Dedifferentiated amniotic fluid mesenchymal stem cell (primary cell): Measurements from ENCODE around the gene TSSC4.

ENCODE experiments used
- DNase-seq: peaks from one replicate; pipeline ENCODE4 v3.0.0-alpha.2; 2016; ENCODE audit errors: extremely low spot score

The TSSC4 gene

DNA sequence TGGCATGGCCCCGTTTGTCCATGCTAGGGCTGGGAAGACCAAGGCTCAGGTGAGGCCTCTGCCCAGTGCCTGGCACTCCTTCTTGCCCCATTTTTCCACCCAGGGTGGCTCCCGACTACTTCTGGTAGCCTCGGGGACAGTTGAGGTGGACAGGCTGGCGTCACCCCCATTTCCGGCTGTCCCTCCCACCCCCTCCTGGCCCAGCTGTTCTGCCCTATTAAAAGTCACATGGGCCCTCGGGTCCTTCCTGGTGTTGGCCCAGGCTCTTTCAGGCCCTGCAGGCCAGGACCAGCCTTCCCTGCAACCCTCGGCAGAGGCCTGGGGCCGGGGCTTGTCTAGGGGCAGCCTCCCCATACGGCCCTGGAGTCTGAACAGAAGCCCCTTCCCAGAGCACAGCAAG lies 14.0 kb upstream of the TSSC4 start:
- no peak for DNase-seq

DNA sequence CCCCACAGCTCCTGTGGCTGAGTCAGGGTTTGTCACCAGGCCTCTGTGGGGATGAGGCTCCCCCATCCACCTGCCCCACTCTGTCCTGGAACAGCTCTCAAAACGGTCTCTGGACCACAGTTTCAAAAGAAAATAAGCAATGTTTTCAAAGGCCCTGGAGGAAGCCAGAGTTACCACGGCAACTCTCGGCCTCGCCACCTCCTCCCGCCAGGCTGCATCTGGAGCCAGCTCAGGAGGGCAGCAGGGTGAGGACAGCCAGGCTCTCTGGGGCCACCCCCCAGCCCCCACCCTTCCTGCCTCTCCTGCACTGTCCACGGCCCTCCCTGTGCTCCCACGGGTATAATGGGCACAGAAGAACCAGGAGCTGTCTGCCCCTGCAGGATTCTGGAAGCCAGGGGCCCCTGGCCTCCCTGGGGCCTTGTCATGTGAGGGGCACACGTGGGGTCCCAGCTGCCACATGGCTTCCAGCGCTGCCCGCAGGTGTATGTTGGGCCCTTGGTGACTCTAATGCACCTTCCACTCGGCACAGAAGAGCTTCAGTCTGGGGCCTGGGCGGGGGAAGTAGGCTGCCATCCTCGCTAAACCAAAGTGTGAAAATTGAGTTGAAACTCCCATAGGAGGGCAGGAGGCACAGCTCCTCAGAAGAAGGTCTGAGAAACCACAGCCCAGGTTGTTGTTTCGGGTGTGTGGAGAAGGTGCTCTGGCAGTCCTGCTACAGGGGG lies 13.1 kb upstream of the TSSC4 start:
- DNase-seq = no peak

DNA sequence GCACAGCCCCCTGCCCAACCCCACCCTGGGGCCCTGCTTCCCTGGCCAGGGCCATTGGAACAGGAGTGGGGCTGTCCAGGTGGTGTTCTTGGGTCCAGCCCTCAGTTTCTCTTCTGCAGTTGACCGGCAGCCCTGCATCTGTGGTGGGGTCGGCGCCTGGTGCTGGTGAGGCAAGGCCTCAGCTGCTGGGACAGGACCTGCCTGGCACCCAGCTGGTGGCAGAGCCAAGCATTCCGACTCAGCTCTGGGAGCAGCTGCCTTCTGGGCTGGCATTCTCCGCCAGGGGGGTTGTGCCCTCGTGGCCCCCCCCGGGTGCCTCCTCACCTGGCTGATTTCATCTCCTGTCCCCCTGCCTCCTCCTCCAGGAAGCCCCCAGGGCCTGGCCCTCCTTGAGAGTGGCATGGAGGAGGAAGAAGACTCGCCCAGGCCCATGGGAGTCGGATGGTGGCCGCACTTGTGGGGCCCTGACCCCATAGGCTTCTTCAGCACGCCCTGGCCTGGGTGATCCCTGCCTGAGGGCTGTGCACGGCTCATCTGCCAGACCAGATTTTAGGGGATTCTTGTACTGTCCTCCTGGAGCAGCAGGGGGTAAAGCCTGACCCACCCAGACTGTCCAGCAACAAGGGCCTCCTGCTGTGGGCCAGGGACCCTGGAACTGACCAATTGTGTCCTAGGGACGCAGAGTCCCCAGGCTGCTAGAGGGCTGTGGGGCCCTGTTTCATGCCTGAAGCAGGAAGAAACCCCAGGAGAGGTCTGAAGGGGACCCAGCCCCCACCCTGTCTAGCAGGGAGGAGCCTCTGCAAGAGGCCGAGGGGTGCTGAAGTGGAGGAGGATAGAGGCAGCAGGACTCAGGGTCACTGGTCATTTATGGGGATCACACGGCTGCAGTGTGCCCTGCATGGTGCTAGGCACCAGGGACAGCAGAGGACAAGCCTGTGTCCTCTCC lies 11.8 kb upstream of the TSSC4 start:
- DNase-seq = no peak

DNA sequence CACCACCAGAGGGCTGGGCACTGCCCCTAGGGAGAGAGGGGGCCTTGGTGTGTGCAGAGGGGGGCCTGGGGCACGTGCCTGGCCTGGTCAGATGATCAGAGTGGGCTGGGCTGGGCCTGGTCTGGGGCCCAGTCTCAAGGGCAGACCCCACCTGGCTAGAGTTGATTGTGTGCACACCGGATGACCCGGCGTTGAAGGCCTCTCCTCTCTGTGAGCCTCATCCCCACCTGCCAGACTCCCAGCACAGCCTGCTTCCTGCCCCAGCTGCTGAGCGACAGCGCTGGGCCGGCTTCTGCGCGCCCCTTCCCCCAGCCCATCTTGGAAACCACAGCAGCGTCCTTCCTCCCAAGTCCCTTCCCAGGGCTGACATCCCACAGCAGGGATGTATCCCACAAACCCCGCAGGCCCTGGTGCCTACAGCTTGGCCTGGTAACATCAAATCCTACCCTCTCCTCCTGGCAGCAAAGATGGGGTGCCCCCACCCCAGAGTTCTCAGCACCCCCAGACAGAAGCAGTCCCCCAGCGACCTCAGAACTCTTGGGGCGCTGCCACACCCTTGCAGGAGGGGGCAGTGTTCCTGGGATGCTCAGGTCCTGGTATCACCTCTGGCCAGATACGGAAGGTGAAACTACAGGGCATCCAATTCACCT lies 11.0 kb upstream of the TSSC4 start:
- no peak for DNase-seq

DNA sequence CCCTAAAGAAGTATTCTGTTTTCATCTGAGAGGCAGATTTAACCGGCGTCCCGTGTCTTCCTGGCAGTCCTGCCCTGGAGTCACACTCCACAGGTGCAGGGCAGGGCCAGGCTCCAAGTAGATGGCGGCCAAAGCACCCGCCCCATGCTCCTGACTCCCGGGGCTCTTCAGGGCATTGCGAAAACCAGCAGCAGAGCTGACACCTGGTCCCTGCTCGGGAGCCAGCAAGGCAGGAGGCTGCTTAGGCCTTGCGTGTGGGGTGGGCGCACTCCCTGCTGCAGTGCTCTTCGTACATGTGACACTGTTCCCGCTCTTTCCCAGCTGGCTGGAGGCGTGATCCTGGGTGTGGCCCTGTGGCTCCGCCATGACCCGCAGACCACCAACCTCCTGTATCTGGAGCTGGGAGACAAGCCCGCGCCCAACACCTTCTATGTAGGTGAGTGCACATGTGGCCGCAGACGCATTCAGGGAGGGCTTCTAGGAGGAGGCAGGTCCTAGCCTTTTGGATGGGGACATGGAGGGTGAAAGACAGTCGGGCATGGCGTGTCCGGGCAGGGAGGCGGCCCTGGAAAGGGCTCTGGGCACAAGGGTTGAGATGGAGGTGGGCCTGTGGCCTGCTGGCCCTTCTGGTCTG lies 10.3 kb upstream of the TSSC4 start:
- DNase-seq = no peak

DNA sequence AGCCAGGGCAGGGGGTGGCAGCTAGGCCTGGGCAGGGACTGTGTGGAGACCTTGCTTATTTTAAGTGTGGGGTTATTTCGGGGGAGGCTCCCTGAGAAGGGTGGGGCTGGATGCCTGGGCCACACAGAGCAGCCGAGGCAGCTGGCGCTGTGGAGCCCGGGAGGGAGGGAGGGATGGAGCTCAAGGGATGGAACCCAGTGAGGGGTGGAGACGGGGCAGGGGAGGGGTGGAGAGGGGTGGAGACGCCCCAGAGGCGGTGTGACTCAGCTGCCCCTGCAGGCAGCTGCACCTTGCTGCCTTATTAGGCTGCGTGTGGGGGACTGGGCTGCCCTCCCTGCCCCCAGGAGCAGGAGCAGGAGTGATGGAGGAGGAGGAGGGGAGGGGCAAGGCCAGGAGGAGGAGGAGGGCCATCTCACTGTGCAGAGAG lies 9.8 kb upstream of the TSSC4 start:
- no peak for DNase-seq

DNA sequence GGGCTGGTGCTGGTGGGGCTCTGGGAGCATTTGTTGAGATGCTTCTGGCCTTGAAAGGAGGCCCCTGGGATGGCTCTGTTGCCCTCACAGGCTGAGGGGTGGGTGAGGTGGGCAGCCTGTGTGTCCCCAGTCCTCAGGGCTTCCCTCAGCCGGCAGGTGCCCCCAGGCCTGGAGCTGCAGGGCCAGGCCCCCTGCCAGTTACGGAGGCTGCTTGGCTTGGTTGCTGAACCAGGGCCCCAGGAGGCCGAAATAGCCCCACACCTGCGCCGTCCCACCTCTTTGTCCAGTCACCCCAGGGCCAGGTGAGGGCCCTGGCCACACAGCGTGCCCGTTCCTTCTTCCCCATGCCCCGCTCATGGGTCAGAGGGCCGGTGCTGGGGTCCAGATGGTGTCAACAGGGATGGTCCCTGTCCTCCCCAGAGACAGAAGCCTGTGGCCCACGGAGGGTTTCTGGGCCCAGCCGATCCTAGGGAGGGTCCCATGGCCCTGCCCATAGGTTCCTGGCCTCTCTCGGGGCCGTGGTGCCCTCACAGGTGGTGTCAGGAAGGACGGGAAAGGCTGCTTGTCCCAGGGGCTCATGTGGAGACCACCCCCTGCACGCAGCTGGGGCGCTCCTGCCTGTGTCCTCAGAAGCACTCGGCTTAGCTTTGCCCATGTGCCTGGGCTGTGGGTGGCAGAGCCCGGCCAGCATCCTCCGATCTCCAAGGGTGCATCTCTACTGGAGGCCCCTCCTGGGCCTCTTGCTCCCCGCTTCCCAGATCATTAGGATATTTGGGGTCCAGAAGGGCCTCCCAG lies 9.2 kb upstream of the TSSC4 start:
- no peak for DNase-seq

DNA sequence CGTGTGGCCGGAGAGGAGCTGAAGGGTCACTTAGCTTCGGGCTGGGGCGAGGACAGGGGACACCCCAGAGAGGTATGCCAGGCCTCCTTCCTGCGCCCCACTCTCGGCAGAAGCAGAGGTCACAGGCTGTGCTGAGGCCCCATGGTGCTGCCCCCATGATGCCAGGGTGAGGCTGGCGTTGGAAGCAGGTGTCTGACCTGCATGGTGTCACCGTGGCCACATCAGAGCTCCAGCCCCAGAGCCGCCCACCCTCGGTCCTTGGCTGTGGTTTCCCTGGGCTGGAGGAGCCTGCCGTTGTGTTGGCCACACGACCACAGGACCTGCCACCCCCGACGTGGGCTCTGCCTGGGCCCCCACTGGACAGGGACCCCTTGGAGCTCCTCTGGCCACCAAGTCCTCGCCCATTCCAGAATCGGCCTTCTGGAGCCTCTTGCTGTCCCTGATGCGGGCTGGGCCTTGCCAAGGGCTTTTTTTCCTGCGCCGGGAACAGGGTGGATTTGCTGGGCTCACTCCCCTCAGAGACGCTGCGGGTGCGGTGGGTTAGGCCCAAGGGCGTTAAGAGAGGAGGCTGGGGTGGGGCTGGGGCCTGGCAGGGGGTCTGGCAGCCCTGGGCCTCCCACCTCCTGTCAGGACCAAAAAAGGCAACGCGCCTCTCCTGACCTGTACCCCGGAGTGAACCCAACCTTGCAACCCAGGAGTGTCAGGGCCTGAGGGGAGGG lies 8.2 kb upstream of the TSSC4 start:
- DNase-seq = no peak

DNA sequence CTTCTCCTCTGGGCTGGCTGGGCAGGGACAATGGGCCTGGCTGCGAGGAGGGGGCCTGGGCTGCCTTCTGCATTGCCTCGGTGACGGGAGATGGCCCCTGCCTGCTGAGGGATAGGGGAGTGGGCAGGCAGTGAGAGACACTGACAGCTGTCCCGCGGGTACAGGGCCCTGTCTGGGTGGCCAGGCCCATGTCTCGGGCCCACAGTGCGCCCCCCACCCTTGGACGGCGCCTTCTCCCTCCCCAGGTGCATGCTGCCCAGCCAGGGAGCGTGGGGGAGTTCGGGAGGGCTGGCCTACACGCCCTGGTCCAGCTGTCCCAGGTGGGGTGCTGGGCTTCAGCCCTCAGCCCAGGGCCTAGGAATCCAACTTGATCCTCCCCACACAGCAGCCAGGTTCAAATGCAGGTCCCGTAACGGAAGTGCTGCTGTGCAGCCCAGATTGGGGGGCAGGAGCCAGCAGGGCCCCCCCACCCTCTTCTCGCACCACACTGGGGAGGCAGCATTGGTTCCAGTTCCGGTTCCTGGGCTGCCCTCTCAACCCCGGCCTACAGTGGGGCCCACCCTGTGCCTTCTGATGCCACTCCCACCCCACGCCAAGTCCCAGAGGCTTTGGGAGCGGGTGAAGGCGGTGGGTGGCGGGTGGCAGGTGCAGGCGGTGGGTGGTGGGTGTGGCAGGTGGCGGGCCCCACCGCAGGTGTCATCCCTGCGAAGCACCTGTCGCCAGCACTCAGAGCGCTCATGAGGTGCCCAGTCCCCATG lies 7.3 kb upstream of the TSSC4 start:
- DNase-seq = no peak

DNA sequence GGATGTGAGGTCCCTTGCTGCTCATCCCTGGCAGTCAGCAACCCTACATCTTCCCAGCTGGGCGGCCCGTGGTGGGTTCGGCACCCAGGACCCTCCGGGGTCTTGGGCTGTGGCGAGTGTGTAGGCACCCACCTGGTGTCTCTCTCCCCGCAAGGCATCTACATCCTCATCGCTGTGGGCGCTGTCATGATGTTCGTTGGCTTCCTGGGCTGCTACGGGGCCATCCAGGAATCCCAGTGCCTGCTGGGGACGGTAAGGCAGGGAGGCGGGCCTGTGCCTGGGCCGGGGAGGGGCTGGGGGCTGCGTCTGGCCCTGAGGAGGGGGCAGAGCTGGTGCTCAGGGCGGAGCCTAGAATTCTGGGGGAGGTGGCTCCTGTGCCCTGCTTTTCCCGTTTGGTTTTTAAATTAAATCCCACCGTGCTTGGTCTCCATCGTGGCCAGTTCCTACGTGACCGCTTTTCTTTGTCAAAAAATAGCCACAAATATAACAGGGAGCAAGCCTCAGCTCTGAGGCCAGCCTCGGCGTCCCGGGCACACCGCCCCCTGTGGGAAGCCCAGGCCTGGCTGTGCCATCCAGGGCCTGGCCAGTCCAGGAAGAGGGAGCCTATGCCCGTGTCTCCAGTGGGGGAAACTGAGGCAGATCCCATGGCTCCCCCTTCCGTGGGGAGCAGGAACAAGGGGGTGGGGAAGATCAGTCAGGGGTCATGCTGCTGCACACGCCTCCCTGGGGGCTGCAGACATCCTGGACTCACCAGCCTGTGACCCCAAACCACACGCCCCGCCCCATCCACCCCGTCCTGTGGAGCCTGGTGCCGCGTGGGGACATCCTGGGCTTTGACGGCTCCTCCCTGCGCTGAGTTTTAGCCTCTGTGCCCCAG lies 6.4 kb upstream of the TSSC4 start:
- no peak for DNase-seq

DNA sequence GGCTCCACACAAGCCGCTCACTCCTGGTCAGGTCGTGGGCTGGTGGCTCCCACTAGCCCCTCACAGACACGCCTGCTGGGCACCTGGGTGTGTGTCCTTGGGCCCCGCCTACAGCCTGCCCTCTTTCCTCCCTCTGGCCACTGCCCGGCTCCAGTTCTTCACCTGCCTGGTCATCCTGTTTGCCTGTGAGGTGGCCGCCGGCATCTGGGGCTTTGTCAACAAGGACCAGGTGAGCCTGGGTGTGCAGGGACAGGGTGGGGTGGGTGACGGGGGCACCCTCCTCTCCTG lies 5.8 kb upstream of the TSSC4 start:
- DNase-seq = no peak

DNA sequence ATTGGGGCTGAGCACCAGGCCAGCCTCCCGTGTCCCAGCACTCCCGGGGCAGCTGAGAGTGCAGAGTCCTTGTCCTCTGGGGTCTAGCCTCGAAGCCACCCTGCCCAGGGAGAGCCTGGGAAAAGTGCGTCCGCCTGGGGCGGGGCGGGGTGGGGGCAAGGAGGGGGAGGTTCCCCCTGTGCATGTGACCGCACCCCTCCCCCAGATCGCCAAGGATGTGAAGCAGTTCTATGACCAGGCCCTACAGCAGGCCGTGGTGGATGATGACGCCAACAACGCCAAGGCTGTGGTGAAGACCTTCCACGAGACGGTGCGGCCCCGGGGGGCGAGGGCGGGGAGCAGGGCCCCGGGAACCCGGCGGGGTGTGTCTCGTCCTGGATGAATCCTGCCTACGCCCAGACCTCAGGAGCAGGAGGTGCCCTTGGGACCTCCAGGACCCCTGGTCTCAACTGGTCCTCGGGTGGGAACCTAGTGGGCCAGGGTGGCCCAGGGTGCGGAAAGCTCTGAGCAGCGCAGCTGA lies 5.3 kb upstream of the TSSC4 start:
- no peak for DNase-seq

DNA sequence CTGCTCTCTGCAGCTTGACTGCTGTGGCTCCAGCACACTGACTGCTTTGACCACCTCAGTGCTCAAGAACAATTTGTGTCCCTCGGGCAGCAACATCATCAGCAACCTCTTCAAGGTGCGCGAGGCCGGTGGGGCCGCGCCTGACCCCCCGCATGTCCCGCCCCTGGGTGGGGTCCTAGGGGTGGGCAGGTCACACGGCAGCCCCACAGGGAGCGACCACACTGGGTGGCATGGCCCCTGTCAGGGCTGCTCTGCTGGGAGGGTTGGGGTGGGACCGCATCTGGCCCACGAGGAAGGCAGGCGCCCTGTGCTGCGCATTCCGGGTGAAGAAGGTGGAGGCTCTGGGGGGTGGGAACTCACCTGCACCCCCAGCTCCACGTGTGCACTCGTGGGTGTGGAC lies 4.7 kb upstream of the TSSC4 start:
- DNase-seq = no peak

DNA sequence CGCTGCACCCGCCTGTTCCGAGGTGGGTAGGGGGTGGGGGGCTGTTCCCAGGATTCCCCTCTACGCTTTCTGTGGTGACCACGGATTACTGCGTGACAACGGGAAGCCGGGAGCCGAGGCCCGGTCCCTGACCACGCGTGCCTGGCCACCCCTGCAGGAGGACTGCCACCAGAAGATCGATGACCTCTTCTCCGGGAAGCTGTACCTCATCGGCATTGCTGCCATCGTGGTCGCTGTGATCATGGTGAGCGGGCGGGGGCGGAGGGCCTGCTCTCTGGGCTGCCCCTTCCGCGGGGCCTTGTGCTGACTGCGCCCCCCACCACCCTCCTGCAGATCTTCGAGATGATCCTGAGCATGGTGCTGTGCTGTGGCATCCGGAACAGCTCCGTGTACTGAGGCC lies 4.1 kb upstream of the TSSC4 start:
- no peak for DNase-seq

DNA sequence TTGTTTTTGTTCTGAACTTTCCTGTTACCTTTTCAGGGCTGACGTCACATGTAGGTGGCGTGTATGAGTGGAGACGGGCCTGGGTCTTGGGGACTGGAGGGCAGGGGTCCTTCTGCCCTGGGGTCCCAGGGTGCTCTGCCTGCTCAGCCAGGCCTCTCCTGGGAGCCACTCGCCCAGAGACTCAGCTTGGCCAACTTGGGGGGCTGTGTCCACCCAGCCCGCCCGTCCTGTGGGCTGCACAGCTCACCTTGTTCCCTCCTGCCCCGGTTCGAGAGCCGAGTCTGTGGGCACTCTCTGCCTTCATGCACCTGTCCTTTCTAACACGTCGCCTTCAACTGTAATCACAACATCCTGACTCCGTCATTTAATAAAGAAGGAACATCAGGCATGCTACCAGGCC lies 3.5 kb upstream of the TSSC4 start:
- DNase-seq = no peak

DNA sequence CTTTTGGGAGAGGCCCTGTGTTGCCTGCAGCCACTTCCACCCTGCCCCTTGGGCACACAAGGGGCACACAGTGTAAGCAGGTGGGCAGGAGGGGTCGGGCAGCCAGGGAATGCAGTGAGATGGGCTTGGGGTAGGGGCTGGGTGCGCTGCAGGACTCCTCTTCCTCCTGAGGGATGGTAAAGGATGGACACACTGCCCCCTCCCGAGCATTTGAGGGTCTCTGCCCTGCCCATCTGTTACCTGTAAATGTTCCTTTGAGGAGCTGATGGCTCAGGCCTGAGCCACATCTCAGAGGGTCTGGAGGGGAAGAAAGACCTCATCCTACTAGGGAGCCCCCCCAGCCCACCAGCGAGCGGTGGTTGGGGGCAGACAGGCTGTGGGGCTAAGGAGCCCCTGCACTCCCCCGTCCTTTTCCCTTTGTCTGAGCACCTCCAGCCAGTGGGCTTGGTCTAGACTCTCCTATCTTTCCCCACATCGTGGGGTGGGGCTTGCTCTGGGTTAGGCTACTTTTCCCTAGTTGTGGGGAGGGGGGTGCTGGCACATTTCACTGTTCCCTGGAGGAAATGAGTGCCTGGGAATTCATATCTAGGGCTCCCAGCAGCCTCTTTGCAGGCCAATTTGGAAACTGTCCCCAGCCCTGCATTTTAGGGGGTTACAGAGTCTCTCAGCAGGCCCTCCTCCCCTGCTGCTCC lies 1.7 kb upstream of the TSSC4 start:
- no peak for DNase-seq

DNA sequence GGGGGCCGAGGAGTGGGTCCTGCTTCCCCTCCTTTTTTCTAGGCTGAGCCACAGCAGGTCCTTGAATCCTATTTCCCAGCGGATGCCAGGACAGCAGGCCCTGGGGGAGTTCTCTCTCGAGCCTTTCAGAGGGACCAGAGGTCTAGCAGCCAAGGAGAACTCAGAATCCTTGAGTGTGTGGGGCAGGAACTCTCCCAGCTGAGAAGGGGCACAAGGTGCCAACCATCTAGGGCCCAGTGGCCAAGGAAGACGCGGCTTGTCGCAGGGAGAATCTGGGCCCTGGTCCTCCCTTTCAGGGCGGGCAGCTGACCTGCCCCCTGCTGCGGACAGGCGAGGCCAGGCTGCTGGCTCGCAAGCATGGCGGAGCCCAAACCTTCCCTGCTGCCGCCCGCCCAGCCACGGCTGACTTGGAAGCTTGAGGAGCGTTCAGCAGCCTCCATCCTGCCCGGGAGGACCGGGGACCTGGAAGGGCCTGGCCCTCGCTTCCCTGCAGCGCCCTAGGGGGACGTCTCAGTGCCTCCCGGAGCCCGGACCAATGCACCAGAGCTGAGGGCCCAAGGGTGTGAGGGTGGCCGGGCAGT lies 972 bp upstream of the TSSC4 start:
- DNase-seq = no peak
